Stimulated activated CD8-positive, alpha-beta memory T cell treated with anti-CD3 and anti-CD28 coated beads, Interleukin-12 subunit alpha, Interleukin-12 subunit beta, amount 100 ng/mL, for 1 hour (primary cell): Measurements from ENCODE around the gene HRH2.
"Not testable (repeated sequence)": the region's sequence is repeated elsewhere in the genome, so short reads cannot be mapped to it uniquely, and the experiment has no call there.

Source experiments
- DNase-seq: peaks from one replicate; pipeline ENCODE4 v3.0.0-alpha.2; 2020; ENCODE audit warnings: low read depth

The HRH2 gene

DNA sequence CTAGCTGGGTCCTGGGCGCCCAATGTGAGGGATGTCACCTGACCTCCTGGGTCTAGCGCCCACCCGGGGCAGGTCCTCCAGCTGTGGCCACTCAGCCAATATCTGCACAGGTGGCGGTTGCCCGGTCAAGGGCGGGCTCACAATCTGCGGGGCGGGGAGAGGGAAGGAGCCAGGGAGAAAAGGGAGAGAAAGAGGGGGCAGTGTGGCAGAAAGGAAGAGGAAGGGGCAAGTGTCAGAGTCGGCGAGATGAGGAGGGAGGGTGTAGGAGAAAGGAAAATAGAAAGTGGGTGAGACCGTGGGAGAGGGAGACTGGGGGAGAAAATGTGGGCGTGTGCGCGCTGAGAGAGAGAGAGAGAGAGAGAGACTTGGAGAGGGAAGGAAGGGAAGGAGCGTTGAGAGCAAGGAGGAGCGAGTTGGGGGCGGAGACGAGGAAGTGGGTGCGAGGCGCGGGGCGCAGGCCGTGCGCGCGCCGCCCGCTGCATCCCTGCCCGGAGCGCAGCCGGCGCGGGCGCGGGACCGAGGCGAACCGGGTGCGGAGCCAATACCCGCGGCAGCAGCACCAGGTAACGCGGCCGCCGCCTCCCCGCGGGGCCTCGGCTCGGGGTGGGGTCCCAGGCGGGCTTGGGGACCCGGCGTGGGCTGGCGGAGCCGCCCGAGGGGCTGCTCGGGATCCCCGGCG, at the start of gene HRH2:
Gene HRH2, plus strand, starts transcription at position 479 of the 679 bp plus-strand sequence. CDS start 25,163 bp downstream, outside the sequence.
- DNase-seq = no peak

DNA sequence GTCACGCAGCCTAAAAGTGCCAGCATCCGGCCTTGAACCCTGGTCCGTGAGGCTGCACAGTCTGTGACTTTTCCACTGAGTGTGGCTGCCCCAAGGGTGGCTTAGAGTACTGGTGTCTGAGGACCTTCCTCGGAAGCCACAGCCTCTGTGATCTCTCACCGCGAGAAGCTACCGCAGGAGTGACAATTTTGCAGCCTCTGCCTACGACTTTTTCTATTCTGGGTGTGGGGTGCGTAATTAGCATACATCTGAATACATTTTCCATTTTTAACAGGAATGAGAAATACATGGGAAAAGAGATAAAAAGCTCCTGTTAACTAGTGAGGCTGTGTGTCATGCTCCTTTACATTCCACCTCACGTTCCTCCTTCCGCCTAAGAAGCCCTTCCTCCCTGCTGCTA, 48.3 kb upstream of the HRH2 start:
- no peak for DNase-seq

DNA sequence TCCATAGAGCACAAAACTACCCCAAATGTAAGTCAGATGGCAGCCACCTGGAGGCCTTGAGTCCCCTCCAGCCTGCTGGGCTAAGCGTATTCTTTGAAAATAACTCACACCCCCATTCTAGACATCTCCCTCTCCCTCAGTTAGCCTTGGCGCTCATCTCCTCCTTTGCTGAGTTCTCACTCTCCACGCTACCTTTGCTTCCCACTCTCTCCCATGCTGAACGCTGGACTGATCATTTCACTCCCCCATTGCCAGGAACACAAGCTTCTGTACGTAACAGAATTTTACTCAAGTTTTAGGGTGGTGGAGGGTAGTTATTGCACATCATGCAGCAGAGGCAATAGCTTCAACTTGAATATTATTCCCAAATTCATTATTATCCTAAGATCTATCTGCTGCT, 47.5 kb upstream of the HRH2 start:
- DNase-seq = no peak

DNA sequence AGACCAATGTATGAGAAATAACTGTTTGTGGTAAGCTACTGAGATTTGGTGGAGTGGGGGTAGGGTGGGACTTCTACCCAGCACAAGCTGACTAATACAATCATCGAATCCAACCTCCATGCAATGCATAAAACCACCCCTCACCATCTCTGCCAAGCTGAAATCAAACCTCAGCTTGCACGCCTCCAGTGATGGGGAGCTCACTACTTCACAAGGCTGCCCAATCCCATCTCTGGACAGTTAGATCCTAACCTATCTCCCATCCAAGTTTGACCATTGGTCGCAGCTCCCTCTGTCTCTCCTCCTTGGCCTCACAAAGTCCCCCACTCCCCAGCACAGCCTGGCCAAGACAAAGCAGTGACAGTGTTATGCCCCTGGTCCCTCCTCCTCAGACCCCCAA, 47.0 kb upstream of the HRH2 start:
- no peak for DNase-seq

GRCh38 chr5:175614223-175614815, 43.6 kb upstream of the HRH2 start:
- no peak for DNase-seq

DNA sequence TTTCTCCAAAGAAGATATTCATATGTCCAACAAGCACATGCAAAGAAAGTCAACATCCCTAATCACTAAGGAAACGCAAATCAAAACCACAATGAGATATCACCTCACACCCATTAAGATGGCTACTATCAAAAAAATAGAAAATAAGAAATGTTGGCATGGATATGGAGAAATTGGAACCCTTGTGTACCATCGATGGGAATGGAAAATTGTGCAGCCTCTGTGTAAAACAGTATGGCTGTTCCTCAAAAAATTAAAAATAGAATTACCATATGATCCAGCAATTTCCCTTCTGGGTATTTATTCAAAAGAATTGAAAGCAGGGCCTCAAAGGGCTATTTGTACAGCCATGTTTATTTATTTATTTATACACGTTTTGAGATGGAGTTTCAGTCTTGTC, 43.0 kb upstream of the HRH2 start:
- no peak for DNase-seq

DNA sequence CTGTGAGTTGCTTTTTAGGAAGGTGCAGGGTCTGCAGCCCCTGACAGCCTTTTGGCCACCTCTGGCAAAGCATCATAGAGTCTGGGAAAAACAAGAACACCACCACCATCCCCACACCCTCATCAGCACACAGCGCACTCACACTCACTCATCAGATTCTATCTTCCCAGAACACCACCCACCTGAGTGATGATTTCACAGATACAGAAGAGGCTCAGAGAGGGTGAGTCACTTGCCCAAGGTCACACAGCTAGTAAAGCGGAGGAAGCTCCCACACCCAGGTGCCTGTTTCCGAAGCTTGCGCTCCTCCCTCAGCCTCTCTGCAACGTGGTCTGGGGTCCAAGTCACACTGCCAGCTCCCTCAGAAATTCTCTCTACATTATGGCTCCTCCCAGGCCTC, 41.8 kb upstream of the HRH2 start:
- DNase-seq = no peak

GRCh38 chr5:175616527-175616926, 41.3 kb upstream of the HRH2 start:
- not testable (repeated sequence) for DNase-seq

DNA sequence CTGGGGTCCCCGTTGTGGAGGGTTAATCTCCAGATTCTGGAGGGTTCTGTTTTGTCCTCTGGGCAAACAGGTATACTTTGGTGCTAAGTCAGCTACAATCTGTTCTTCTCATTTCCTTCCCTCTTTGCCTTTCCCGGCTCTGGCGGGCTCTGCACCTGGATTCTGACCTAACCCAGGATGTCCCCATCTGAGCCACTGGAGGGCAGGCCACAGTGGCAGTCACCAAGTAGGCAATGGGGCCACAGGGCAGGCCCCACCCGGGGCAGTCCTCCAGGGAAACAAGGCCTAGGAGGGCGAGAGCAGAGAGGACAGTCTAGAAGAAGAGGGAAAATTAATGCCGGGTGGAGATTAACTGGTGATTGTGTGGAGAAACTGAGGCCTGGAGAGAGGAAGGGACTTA, 40.4 kb upstream of the HRH2 start:
- DNase-seq = no peak

DNA sequence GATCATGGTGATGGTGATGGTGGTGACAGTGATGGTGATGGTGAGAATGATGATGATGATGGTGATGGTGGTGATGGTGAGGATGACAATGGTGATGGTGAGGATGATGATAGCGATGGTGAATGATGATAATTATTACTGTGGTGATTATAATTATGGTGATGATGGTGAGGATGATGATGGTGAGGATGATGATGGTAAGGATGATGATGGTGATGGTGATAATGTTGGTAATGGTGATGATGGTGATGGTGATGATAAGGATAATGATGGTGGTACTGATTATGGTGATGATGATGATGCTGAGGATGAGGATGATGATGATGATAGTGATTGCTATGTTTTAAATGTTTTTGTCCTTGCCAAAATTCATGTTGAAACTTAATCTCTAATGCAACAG, 37.3 kb upstream of the HRH2 start:
- DNase-seq = no peak

GRCh38 chr5:175621971-175622370, 35.9 kb upstream of the HRH2 start:
- no peak for DNase-seq

GRCh38 chr5:175623088-175623487, 34.8 kb upstream of the HRH2 start:
- DNase-seq = no peak

DNA sequence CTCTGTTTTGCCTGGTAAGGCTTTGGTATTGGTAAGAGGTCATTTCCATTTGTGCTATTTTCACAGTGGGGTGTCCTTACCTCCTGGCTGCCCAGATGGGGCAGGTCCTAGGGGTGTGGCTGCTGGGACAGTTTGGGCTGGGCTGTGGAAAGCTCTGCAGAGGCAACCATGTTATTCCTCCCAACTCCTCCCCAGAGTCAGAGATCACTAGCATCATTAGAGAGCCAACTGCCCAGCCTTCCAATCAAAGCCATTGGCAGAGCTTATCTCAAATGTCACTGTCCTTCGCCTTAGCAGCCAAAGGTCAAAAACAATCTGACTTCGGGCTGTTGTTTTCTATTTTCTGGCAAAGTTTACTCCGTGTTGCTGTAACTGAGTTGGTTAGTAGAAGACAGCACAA, 33.6 kb upstream of the HRH2 start:
- no peak for DNase-seq

- DNase-seq = no peak
Measured at GRCh38 chr5:175627005-175627404, 30.9 kb upstream of the HRH2 start.

- no peak for DNase-seq
Measured at GRCh38 chr5:175627739-175628138, 30.1 kb upstream of the HRH2 start.

DNA sequence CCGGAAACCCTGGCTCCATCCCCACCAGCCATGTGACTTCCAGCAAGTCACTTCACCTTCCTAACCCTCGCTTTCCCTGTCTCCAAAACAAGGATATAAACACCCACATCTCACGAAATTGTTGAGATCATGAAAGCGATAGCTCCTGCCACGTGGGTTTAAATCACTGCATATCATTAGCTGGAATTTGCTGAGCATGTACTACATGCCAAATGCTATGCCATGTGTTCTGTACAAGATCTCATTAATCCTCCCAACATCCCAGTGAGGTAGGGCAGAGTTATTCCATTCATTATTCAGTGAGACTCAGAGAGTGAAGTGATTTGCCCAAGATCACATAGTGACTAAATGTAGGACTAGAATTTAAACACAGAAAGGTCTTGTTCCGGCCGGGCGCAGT, 29.2 kb upstream of the HRH2 start:
- DNase-seq = no peak

DNA sequence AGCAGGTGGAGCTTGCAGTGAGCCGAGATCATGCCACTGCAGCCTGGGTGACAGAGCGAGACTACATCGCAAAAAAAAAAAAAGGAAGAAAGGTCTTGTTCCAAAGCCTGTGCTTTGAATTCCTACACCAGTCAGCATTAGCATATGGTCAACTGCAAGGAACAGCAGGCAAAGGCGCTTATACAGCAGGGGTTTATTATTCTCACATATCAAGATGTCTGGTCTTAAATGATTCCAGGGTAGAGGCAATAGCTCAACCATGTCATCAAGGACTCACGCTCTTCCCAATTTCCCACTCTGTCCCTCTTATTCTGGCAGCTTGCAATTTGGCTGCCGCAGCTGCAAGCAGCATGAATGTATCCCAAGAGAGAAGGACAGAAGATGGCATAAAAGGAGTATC, 28.6 kb upstream of the HRH2 start:
- DNase-seq = no peak

DNA sequence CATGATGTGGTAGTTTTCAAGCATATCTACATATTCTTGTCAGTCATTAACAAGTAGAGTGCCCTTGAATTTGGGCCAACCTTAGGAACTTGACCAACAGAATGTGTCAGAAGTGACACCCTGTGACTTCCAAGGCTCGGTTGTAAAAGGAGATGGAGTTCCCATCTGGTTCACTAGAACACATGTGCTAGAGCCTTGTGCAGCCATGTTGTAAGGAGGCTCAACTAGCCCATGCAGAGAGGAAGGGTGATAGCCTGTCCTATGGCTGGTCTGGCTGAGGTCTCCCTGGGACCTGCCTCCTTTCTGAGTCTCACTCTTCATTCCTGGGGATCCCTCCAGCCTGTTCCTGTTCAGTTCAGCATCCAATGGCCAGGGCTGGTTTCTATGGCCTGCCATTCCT, 28.1 kb upstream of the HRH2 start:
- DNase-seq = no peak

DNA sequence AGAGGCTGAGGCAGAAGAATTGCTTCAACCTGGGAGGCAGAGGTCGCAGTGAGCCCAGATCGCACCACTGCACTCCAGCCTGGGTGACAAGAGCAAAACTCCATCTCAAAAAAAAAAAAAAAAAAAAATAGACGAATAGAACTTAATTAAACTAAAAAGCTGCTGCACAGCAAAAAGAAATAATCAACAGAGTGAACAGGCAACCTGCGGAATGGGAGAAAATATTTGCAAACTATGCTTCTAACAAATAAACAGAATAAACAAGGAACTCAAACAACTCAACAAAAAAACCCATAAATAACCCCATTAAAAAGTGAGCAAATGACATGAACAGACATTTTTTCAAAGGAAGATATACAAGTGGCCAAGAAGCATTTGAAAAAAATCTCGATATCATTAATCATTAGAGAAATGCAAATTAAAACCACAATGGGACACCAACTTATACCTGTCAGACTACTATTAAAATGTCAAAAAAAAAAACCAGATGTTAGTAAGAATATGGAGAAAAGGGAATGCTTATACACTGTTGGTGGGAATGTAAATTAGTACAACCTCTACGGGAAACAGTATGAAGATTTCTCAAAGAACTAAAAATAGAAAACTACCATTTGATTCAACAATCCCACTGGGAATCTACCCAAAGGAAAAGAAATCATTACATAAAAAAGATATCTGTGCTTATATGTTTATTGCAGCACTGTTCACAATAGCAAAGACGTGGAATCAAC, 21.9 kb upstream of the HRH2 start:
- no peak for DNase-seq

DNA sequence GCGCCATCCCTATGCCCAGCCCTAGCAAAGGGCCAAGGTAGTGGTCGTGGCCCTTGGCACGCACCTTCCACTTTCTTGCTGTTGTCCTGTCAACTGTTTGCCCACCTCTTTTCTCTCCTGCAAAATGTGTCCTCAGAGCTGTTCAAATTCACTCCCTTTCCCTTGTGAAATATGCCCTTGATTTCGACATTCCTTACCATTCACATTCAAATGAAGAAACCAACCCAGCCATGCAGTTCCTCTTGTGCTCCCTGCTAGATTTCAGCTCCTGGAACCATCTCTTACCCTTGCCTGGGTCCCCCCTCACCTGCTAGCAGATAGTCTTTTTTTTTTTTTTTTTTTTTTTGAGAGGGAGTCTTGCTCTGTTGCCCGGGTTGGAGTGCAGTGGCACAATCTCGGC, 19.6 kb upstream of the HRH2 start:
- DNase-seq = no peak

GRCh38 chr5:175640106-175640775, 17.6 kb upstream of the HRH2 start:
- no peak for DNase-seq

GRCh38 chr5:175642998-175643397, 14.9 kb upstream of the HRH2 start:
- DNase-seq = no peak

DNA sequence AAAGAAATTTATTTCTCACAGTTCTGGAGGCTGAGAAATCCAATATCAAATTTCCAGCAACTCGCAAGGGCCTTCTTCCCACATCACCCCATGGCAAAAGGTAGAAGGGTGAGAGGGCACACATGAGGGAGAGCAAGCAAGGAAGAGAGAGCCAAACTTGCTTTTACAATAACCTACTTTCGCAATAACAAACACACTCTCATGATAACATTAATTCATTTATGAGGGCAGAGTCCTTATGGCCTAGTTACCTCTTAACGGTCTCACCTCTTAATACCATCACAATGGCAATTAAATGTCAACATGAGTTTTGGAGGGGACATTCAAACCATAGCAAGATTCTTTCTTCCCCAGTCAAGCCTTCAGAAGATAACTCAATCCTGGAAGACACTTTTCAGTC, 11.6 kb upstream of the HRH2 start:
- no peak for DNase-seq
